Adrenal gland (tissue), 5 donors: ENCODE measurements around the gene SPSB4.

ENCODE experiments used
- POLR2A ChIP-seq, 2 donors: fragments of 450-650 bp; IDR thresholded peaks; one replicate each; pipeline ENCODE4 v1.6.1; 2017; ENCODE audit warnings: antibody characterized with exemption in 2 of 2, mild to moderate bottlenecking in 2 of 2, moderate library complexity in 1 of 2
- TF ChIP-seq, protein P1 (sequence below), 6 experiments: fragments of 450-650 bp in 4 of 6; fragments of 200-600 bp in 2 of 6; sonication (generic) in 1 of 6; IDR thresholded peaks; 1 replicate in 5 of 6; 2 replicates in 1 of 6; pipeline versions ENCODE4 v1.5.1 to v1.8.0; 2016 to 2021; ENCODE audit warnings: antibody characterized with exemption in 6 of 6, mild to moderate bottlenecking in 2 of 6, moderate library complexity in 1 of 6
- donor health status: DM: no; HTN: no; CAD: no.

DNA sequence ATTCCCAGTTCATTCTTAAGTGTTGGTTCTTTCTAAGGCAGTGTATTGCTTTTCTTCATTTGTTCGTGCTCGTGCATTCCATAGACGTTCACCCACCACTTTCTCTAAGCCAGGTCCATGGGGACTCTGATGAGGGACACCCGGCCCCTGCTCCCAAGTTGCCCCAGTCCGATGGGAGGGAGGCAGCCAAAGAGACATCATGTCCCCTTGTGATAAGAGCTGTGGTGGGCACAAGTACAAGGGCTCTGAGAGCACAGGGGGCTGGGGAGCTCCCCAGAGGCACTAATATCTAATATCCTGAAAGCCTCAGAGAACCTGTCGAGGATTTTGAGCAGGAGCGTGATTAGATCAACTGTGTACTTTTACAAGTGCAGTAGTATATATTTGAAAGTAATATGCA, 6.3 kb downstream of the SPSB4 start:
- TF ChIP-seq, protein P1, sequence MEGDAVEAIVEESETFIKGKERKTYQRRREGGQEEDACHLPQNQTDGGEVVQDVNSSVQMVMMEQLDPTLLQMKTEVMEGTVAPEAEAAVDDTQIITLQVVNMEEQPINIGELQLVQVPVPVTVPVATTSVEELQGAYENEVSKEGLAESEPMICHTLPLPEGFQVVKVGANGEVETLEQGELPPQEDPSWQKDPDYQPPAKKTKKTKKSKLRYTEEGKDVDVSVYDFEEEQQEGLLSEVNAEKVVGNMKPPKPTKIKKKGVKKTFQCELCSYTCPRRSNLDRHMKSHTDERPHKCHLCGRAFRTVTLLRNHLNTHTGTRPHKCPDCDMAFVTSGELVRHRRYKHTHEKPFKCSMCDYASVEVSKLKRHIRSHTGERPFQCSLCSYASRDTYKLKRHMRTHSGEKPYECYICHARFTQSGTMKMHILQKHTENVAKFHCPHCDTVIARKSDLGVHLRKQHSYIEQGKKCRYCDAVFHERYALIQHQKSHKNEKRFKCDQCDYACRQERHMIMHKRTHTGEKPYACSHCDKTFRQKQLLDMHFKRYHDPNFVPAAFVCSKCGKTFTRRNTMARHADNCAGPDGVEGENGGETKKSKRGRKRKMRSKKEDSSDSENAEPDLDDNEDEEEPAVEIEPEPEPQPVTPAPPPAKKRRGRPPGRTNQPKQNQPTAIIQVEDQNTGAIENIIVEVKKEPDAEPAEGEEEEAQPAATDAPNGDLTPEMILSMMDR (IDR thresholded peaks at IDR 0.05): no peak
- TF ChIP-seq POLR2A (IDR thresholded peaks at IDR 0.05): no peak
